ENCODE data around the gene ABCC4. TPM values are rescaled to one million over a fixed set of nuclear protein-coding genes. Genes with fewer than 3 reads are reported as not detected.

ABCC4 gene
- total and polyA plus RNA-seq, 2 donors (not counting 1 experiment from before 2014, with no cell fraction given) = 1.8 to 7.1 TPM

DNA sequence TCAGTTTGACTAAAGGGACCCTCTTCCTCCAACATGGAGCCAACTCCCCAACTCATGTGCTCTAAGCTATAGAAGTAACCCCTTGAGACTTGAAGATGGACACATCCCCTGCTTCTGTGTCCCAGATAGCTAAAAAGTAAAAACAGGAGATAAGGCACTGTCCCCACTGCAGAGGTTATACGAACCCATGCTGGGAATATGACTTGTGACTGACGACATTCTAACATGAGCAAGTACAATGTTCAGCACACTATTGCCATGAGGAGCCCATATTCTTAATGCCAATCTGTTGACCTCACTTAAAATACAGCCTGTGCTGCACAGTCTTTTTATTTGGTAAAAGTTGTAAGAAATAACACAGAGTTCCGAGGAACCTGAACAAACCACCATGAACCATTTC lies 71.4 kb downstream of the ABCC4 start:
- no peak overlapping the region for H3K9ac ChIP-seq (ENCODE audit: low read length)

More for the DNA sequence above, 71.4 kb downstream of the ABCC4 start:
- ChIA-PET CTCF (interaction anchor here (0.6 to 1.4 kb wide), 2 partner anchors 40 to 41 kb away, joined by 3 to 5 read pairs; no protein-coding TSS in a partner anchor), POLR2A (no interaction called here)
- DNase-seq (no peak), ATAC-seq (ENCODE audit: low read depth) (no peak)
- Histone ChIP-seq H3K36me3 (replicated peaks in 1 of 2; ENCODE audit: control extremely low read depth in 1 of 2, control insufficient read depth in 1 of 2, extremely low read depth in 1 of 2, insufficient read depth in 2 of 2, low read length in 1 of 2) (no peaks in the 10 kb centered on the region), H3K27me3 (replicated peaks in 1 of 4; ENCODE audit: control extremely low read depth in 1 of 4, control insufficient read depth in 3 of 4, insufficient read depth in 4 of 4, low read length in 3 of 4) (no peaks in the 10 kb centered on the region), H3K9me3 (ENCODE audit: control extremely low read depth in 1 of 3, control insufficient read depth in 2 of 3, insufficient read depth in 1 of 3, low read length in 2 of 3) (no peaks in the 10 kb centered on the region), H2AFZ (ENCODE audit: insufficient read depth, low read depth, low read length, poor library complexity, severe bottlenecking) (no peak overlapping the region), H3K4me2 (replicated peaks; ENCODE audit: low read depth, low read length, poor library complexity, severe bottlenecking) (no peak overlapping the region), H3K4me3 (ENCODE audit: control extremely low read depth in 1 of 5, extremely low read depth in 1 of 5, insufficient read depth in 1 of 5, low read depth in 2 of 5, low read length in 4 of 5) (no peak overlapping the region), H4K20me1 (ENCODE audit: control insufficient read depth, insufficient read depth, low read length, poor library complexity, severe bottlenecking) (no peaks in the 10 kb centered on the region), H3K4me1 (ENCODE audit: control insufficient read depth in 2 of 2, insufficient read depth in 2 of 2, low read length in 2 of 2) (peaks cover 12 to 34% of the 10 kb centered on the region in 2 donors), H3K27ac (ENCODE audit: low read length in 2 of 2) (no peak overlapping the region), H3K79me2 (ENCODE audit: control insufficient read depth, insufficient read depth, low read length) (no peaks in the 10 kb centered on the region)
- Mint-ChIP-seq H3K4me3 (no peak overlapping the region), H3K27ac (no peak overlapping the region), H3K9me3 (ENCODE audit: insufficient read depth) (no peaks in the 10 kb centered on the region), H3K27me3 (no peaks in the 10 kb centered on the region), H3K4me1 (peaks cover 34% of the 10 kb centered on the region)
- TF ChIP-seq CTCF (IDR thresholded peaks at IDR 0.05) (no peak), EZH2 (IDR thresholded peaks at IDR 0.05; ENCODE audit: borderline replicate concordance, insufficient read depth, low read depth, low read length, poor library complexity, severe bottlenecking) (no peak)
- no CpG with 5 or more reads among the region's 3 CpGs for WGBS (ENCODE audit: insufficient coverage)
- intact Hi-C loops (cut with micrococcal nuclease) = loop anchor here (5.0 kb wide), 1 partner anchor 72 kb away; the partner anchor contains the start of gene ABCC4
